DMS114 treated with DMSO at 0.1 percent for 48 hours (cell line): Measurements from ENCODE around the gene IL22RA2.

ENCODE experiments used
- DNase-seq: peaks from one replicate; lab custom pipeline; 2025; ENCODE audit not compliant: unreplicated experiment; lab: John Stamatoyannopoulos, UW

Gene IL22RA2

GRCh38 chr6:137197684-137198645 is 24.5 kb upstream of the IL22RA2 start:
- no peak for DNase-seq

DNA sequence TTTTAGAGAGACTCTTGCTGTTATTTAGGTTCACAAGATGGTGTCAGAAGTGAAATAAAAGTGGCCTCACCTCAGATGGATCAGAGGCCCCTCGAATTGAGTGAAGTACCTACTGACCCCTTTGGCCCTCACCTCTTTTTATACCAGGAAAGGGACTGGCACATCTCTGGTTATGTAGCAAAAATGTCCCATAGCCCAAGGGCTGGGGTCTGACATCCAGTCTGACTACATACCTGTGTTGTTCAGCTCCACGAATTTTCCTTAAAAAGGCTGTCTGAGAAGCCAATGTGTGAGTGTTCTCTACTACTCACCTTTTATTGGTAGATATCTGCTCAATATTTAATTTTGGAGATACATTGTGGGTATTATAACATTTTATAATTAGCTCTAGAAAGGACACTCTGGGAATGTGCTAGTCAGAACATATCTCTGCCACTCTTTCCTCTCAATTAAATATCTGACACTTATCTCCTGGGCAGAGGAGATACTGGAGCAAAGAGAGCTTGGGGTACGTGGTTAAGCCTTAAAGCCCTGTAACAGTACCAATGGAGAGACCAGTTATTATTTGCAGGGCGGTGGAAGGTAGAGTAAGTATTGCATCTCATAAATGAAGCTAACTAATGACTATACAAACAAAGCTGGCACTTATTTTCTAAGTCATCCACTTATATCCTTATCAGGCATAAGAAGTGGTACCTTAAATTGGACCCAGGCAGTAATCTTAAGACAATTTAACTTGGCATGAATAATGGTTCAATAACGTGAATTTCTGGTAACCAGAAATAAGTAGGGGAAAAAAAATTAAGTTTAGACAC is 20.0 kb upstream of the IL22RA2 start:
- no peak for DNase-seq

GRCh38 chr6:137192821-137193220 is 19.4 kb upstream of the IL22RA2 start:
- no peak for DNase-seq

- no peak for DNase-seq
Observed at GRCh38 chr6:137191670-137192069, 18.2 kb upstream of the IL22RA2 start.

DNA sequence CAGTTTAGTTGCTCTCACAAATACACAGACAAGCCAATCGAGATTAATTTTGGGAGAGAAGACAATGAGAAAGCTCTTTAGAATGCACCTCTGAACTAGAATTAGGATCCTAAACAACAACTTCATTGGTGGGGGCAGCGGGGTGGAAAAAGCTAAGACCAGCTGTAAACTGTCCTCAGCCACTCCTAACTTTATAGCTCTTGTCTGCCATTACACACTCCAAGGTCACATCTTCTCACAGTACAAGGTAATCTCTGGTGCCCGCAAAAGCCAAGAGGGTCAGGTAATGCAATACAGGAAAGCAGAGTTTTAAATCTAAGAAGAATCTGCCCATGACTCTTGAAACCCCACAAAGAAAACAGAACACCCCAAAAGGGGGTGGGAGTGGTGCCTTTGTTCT is 17.8 kb upstream of the IL22RA2 start:
- DNase-seq: no peak

- no peak for DNase-seq
Observed at GRCh38 chr6:137190583-137191094, 17.2 kb upstream of the IL22RA2 start.

DNA sequence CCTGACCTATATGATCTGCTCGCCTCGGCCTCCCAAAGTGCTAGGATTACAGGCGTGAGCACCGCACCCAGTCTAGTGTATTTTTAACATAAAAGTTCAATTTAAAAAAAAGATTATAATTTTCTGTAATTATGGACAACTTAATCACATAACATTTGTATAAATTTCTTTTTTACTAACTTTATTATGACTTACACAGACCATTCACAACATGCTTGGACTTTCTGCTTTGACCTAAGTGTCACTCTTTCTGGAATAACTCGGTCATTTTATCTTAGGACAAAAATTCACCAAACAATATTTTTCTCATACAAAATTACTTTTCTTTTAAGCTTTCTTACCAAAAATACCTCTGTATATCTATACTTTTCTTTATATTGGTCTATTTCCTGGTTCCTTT is 15.4 kb upstream of the IL22RA2 start:
- DNase-seq: no peak

GRCh38 chr6:137185290-137185689 is 11.8 kb upstream of the IL22RA2 start:
- DNase-seq: no peak

DNA sequence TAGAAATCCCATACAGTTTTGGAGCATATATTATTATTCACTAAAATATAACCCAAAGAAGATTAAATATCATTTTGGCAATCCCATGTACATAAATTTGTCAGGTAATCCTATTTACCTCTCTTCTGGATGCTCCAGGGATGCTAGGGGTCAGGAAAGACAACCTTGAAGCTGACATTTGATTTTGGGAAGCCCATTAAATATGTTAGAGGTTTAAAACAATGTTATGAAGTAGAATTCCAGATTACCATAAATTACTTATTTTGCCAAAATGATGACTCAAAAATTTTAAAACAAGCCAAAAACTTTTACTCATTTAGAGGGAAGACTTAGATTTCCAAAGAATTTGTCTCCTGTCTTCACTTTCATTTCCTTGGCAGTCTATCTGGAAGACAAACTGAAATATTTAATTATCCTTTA is 9.2 kb upstream of the IL22RA2 start:
- DNase-seq: no peak

GRCh38 chr6:137181891-137182653 is 8.6 kb upstream of the IL22RA2 start:
- DNase-seq: no peak

DNA sequence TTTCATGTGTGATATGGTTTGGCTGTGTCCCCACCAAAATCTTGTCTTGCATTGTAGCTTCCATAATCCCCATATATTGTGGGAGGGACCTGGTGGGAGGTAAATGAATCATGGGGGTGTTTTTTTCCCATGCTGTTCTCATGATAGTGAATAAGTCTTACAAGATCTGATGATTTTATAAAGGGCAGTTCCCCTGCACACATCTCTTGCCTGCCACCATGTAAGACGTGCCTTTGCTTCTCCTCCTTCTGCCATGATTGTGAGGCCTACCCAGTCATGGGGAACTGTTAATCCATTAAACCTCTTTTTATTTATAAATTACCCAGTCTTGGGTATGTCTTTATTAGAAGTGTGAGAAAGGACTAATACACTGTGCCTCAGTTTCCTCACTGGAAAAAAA is 4.2 kb upstream of the IL22RA2 start:
- no peak for DNase-seq

DNA sequence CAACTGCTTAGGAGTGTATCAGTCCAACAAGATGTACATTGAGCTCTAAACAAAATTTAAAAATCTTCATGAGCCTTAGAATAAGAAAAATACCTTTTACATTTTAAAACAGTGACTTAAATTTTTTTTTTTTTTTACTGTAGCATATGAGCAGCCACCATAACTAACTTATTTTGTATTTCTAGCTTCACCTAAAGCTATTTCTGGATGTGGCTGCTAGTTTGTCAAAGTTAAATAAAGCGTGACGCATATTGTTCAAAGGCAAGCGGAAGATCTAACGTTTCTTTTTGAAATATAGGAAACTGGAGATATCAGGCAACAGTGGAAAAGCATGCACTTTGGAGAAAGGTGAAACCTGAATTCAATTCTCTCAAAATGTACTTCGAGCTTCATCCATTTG is 3.3 kb upstream of the IL22RA2 start:
- no peak for DNase-seq

DNA sequence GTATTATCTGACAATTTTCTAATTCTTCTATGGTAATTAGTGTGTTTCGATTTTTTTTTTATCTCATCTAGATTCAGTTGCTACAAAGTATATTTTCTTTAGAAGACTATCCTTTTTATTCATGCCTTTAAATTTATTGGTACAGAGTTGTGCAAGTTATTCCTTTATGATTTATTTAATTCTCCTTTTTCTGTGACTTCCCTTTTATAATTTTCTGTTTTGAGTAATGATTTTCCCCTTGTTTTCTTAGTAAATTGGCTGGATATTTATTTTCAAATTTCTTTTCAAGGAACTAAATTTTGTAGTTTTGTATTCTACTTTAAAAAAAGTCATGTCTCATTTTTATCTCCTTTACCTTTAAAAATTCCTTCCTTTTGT is 2.4 kb upstream of the IL22RA2 start:
- no peak for DNase-seq

DNA sequence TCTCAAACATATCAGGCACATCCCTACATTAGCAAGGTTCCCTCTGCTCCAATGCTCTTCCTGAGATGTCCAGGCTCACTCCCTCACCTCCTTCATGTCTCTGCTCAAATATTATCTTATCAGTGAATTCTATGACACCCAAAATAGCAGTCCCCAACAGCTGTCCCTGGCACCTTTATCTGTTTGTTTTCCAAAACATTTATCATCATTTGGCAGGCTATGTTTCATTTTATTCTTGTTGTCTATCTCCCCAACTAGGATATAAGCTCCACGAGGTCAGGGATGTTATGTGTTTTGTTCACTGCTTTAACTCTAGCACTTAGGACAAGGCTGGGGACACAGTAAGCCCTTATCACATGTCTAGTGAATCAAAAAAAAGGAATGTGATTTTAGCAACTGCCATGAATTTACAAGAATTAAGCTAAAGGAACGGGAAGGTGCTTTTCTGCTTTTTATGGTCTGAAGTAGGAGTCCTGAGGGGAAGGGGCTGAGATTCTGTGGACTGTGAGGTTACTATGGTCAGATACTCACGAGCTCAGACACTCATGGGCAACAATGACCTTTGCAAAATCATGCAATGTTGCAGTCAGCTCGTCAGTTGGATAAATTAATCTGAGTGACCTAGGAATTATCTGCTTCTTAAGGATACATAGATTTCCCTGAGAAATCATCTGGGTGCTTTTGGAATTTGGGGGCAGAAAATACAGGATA is 1.9 kb upstream of the IL22RA2 start:
- no peak for DNase-seq

DNA sequence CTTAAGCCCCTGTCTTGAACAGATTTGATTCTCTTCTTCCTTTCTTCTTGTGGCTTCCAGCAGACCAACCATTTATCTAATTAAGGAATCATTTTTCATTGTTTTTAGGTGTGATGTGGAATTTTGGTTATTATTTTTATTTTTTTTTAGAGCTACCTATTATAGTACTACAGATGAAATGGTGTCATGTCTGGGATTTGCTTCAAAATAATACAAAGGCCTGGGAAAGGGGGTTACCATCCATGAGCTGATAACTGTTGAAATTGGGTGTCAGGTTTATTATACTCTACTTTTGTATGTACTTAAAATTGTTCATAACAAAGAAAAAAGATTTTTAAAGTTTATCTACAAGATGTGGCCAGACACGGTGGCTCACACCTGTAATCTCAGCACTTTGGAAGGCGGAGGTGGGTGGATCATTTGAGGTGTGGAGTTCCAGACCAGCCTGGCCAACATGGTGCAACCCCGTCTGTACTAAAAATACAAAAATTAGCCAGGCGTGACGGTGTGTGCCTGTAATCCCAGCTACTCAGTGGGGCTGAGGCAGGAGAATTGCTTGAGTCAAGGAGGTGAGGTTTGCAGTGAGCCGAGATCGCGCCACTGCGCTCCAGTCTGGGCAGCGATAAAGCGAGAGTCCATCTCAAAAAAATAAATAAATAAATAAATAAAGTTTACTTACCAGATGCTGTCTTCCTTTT is 561 bp downstream of the IL22RA2 start:
- no peak for DNase-seq

- no peak for DNase-seq
Observed at GRCh38 chr6:137171824-137172733, 1.4 kb downstream of the IL22RA2 start.

GRCh38 chr6:137171053-137171374 is 2.4 kb downstream of the IL22RA2 start:
- DNase-seq: no peak

GRCh38 chr6:137170266-137171052 is 3.0 kb downstream of the IL22RA2 start:
- no peak for DNase-seq
